B cell (primary cell): Measurements from ENCODE around the gene FGFRL1. TPM values are rescaled to one million over a fixed set of nuclear protein-coding genes. Genes with fewer than 3 reads are reported as not detected.

Source experiments
- ATAC-seq: fragments of 200-7000 bp; cut with Tn5 transposase; one replicate; pipeline ENCODE4 v1.10.0; 2021; ENCODE audit warnings: low read depth, mild to moderate bottlenecking, moderate number of reproducible peaks, moderate library complexity
- CTCF ChIA-PET: fragments of 350-600 bp; sonication (Branson Sonifier 250); formaldehyde crosslinking; loops from one replicate; lab custom pipeline; 2021; ENCODE audit warnings: antibody characterized with exemption, inconsistent platforms; lab: Charles Lee
- POLR2A ChIA-PET: fragments of 350-600 bp; sonication (Branson Sonifier 250); formaldehyde crosslinking; loops from one replicate; lab custom pipeline; 2021; ENCODE audit warnings: antibody characterized with exemption; lab: Charles Lee
- DNase-seq: peaks from one replicate; pipeline ENCODE4 v3.0.0; 2013
- H2AFZ ChIP-seq: 2 replicates; pipeline ENCODE4 v1.6.1; 2012; ENCODE audit warnings: mild to moderate bottlenecking, low read depth, low read length; ENCODE audit not compliant: insufficient read depth, poor library complexity, severe bottlenecking
- H3K27ac ChIP-seq, 2 donors: 1 replicate in 1 of 2; 2 replicates in 1 of 2; pipeline ENCODE4 v1.5.1; 2012 to 2013; ENCODE audit warnings: low read length in 2 of 2, mild to moderate bottlenecking in 2 of 2, moderate library complexity in 1 of 2
- H3K27me3 ChIP-seq, 4 experiments: fragments of 200-600 bp in 1 of 4; sonication (generic) in 1 of 4; replicated peaks in 1 of 4; 1 replicate in 2 of 4; 2 replicates in 2 of 4; pipeline versions ENCODE4 v1.6.1 to v1.7.0; 2013 to 2016; ENCODE audit warnings: low read length in 3 of 4, mild to moderate bottlenecking in 2 of 4, mixed read lengths in 1 of 4, moderate library complexity in 1 of 4; ENCODE audit not compliant: insufficient read depth in 4 of 4, control insufficient read depth in 3 of 4; ENCODE audit errors: control extremely low read depth in 1 of 4
- H3K36me3 ChIP-seq, 2 experiments: replicated peaks in 1 of 2; 1 replicate in 1 of 2; 2 replicates in 1 of 2; pipeline versions ENCODE4 v1.6.1 to v1.7.1; 2013; ENCODE audit warnings: low read length in 1 of 2; ENCODE audit not compliant: insufficient read depth in 2 of 2, control insufficient read depth in 1 of 2; ENCODE audit errors: control extremely low read depth in 1 of 2, extremely low read depth in 1 of 2
- H3K4me1 ChIP-seq, 2 donors: fragments of 200-600 bp in 1 of 2; sonication (generic) in 1 of 2; 1 replicate in 1 of 2; 2 replicates in 1 of 2; pipeline versions ENCODE4 v1.5.1 to v1.6.1; 2013 to 2017; ENCODE audit warnings: low read length in 2 of 2; ENCODE audit not compliant: control insufficient read depth in 2 of 2, insufficient read depth in 2 of 2
- H3K4me2 ChIP-seq: replicated peaks from 2 replicates; pipeline ENCODE3; 2012; ENCODE audit warnings: mild to moderate bottlenecking, low read depth, low read length; ENCODE audit not compliant: poor library complexity, severe bottlenecking
- H3K4me3 ChIP-seq, 5 experiments: fragments of 200-600 bp in 1 of 5; sonication (generic) in 1 of 5; 1 replicate in 3 of 5; 2 replicates in 2 of 5; pipeline versions ENCODE4 v1.5.1 to v1.7.0; 2011 to 2016; ENCODE audit warnings: low read length in 4 of 5, mild to moderate bottlenecking in 4 of 5, low read depth in 2 of 5, control low read depth in 1 of 5, moderate library complexity in 1 of 5; ENCODE audit not compliant: insufficient read depth in 1 of 5; ENCODE audit errors: control extremely low read depth in 1 of 5, extremely low read depth in 1 of 5
- H3K79me2 ChIP-seq: fragments of 200-600 bp; sonication (generic); one replicate; pipeline ENCODE4 v1.6.0; 2016; ENCODE audit warnings: low read length; ENCODE audit not compliant: control insufficient read depth, insufficient read depth
- H3K9ac ChIP-seq: fragments of 200-600 bp; sonication (generic); 2 replicates; pipeline ENCODE4 v1.6.1; 2017; ENCODE audit warnings: mild to moderate bottlenecking, low read length, moderate library complexity
- H3K9me3 ChIP-seq, 3 donors: one replicate each; pipeline versions ENCODE4 v1.6.1 to v1.7.1; 2013; ENCODE audit warnings: low read length in 2 of 3; ENCODE audit not compliant: control insufficient read depth in 2 of 3, insufficient read depth in 1 of 3; ENCODE audit errors: control extremely low read depth in 1 of 3
- H4K20me1 ChIP-seq: 2 replicates; pipeline ENCODE4 v1.6.0; 2012; ENCODE audit warnings: mild to moderate bottlenecking, low read length; ENCODE audit not compliant: insufficient read depth, control insufficient read depth, poor library complexity, severe bottlenecking
- H3K27ac Mint-ChIP-seq: one replicate; pipeline ENCODE4 v1.8.0; 2021; ENCODE audit warnings: mixed read lengths
- H3K27me3 Mint-ChIP-seq: one replicate; pipeline ENCODE4 v1.8.0; 2021; ENCODE audit warnings: mixed read lengths
- H3K4me1 Mint-ChIP-seq: one replicate; pipeline ENCODE4 v1.8.0; 2021; ENCODE audit warnings: mixed read lengths
- H3K4me3 Mint-ChIP-seq: one replicate; pipeline ENCODE4 v1.8.0; 2021; ENCODE audit warnings: mixed read lengths
- H3K9me3 Mint-ChIP-seq: one replicate; pipeline ENCODE4 v1.8.0; 2022; ENCODE audit warnings: mixed read lengths; ENCODE audit not compliant: insufficient read depth
- EZH2 ChIP-seq: IDR thresholded peaks from 2 replicates; pipeline ENCODE4 v1.6.1; 2012; ENCODE audit warnings: borderline replicate concordance, low read depth, mild to moderate bottlenecking, moderate library complexity, low read length; ENCODE audit not compliant: insufficient read depth, poor library complexity, severe bottlenecking
- whole genome bisulfite sequencing: methylation state at CpG from one replicate; pipeline ENCODE4 v1.1.5; 2013; ENCODE audit warnings: missing lambda C conversion rate; ENCODE audit not compliant: insufficient coverage; 5-methylcytosine and 5-hydroxymethylcytosine counted together
- intact Hi-C: fragments of 100-400 bp; cut with micrococcal nuclease; formaldehyde crosslinking; loops from one replicate; pipeline ENCODE4 v1.10.0; 2022
- polyA plus RNA-seq: library from polyadenylated mRNA; depleted of rRNA; stranded (reverse); fragments of >200 nt; gene quantifications from 2 replicates; pipeline ENCODE4 v1.2.3, GENCODE V29; 2012
- total RNA-seq, 2 donors: library from RNA; stranded (reverse); fragments of 120-200 nt in 1 of 2; gene quantifications; 1 replicate in 1 of 2; 2 replicates in 1 of 2; pipeline versions ENCODE4 v1.2.3 to v1.2.4, GENCODE V29; 2013 to 2022
- TF ChIP-seq, protein P1 (sequence below): fragments of 200-600 bp; IDR thresholded peaks from one replicate; pipeline ENCODE4 v1.8.0; 2022; ENCODE audit warnings: antibody characterized with exemption, mild to moderate bottlenecking

The FGFRL1 gene
- total and polyA plus RNA-seq, 2 donors (not counting 1 experiment from before 2014, with no cell fraction given) = 24.1 to 28.9 TPM

DNA sequence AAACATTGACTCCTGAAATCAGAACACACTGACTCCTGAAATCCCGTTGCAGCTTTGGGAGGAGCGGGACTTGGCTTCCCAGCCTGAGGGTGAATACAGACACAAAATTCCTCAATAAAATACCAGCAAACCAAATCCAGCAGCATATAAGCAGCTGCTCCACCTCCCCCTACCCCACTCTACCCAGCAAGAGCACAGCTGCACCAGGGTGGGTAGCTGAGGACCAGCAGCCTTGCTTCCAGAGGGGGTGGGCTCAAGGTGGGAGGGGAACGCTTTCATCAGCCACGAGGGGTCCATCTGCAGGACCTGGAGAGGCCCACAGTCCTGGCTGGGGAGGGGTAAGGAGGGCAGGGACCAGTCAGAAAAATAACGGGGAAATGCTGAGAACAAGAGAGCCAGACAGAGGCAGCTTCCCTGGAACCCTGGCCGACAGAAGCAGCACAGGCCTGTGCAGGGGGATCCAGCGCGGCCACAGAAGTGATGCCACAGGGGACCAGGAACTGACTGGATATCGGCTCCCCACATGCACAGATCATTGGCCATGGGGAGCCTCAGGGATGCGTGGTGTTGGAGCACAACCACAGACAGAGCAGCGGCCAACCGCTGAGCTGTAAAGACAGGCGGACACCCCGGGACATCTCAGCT, 49.8 kb downstream of the FGFRL1 start:
- intact Hi-C loops = no loop called here
- 86% methylated on average over 13 of the region's 14 CpGs for WGBS
- no peak for TF ChIP-seq EZH2
- TF ChIP-seq, protein P1, sequence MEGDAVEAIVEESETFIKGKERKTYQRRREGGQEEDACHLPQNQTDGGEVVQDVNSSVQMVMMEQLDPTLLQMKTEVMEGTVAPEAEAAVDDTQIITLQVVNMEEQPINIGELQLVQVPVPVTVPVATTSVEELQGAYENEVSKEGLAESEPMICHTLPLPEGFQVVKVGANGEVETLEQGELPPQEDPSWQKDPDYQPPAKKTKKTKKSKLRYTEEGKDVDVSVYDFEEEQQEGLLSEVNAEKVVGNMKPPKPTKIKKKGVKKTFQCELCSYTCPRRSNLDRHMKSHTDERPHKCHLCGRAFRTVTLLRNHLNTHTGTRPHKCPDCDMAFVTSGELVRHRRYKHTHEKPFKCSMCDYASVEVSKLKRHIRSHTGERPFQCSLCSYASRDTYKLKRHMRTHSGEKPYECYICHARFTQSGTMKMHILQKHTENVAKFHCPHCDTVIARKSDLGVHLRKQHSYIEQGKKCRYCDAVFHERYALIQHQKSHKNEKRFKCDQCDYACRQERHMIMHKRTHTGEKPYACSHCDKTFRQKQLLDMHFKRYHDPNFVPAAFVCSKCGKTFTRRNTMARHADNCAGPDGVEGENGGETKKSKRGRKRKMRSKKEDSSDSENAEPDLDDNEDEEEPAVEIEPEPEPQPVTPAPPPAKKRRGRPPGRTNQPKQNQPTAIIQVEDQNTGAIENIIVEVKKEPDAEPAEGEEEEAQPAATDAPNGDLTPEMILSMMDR = no peak

DNA sequence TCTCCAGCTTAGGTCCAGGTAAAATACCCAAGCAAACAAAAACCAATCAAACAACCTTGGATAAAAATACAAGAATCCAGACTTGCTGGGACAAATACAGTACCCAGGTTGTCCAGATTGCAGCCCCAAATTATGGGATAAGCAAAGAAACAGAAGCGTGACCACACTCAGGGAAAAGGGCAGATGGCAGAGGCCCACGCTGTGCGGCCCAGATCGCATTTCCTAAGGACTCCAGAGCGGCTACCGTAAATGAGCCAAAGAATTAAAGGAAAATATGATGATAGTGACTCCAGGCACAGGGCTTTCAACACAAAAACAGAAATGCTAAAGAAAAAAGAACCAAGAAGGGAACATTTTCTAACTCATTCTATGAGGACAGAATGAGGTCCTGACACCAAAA, 50.3 kb downstream of the FGFRL1 start:
- ChIA-PET CTCF (no interaction called here), POLR2A (no interaction called here)
- H3K9me3 ChIP-seq = peaks cover 0 to 13% (median 0%) of the 10 kb centered on the region in 3 donors
- Mint-ChIP-seq H3K27ac (no peak overlapping the region), H3K9me3 (no peaks in the 10 kb centered on the region), H3K4me1 (no peaks in the 10 kb centered on the region), H3K4me3 (no peak overlapping the region), H3K27me3 (peaks cover 35% of the 10 kb centered on the region)
- no peak overlapping the region for H3K27ac ChIP-seq
- H3K4me2 ChIP-seq = no peak overlapping the region
- no peaks in the 10 kb centered on the region for H3K79me2 ChIP-seq
- DNase-seq (no peak), ATAC-seq (no peak)
- peaks cover 0 to 32% (median 4%) of the 10 kb centered on the region in 4 experiments for H3K27me3 ChIP-seq
- peaks cover 0 to under 1% of the 10 kb centered on the region in 2 donors for H3K4me1 ChIP-seq
- WGBS = 96% methylated on average over 6 of the region's 6 CpGs
- intact Hi-C loops = no loop called here
- H2AFZ ChIP-seq = no peak overlapping the region
- H3K36me3 ChIP-seq = no peaks in the 10 kb centered on the region
- no peaks in the 10 kb centered on the region for H4K20me1 ChIP-seq
- no peak overlapping the region for H3K4me3 ChIP-seq
- TF ChIP-seq EZH2 = no peak
- TF ChIP-seq, protein P1 = no peak
- H3K9ac ChIP-seq = no peak overlapping the region

More for the DNA sequence above, 49.8 kb downstream of the FGFRL1 start:
- H3K79me2 ChIP-seq = no peaks in the 10 kb centered on the region
- H3K9ac ChIP-seq = no peak overlapping the region
- H3K9me3 ChIP-seq = peaks cover 0 to 13% (median 0%) of the 10 kb centered on the region in 3 donors
- H3K4me2 ChIP-seq = no peak overlapping the region
- H3K4me1 ChIP-seq = peaks cover 6 to 7% of the 10 kb centered on the region in 2 donors
- ATAC-seq = no peak
- no peak overlapping the region for H2AFZ ChIP-seq
- no peak overlapping the region for H3K27ac ChIP-seq
- no peaks in the 10 kb centered on the region for H3K9me3 Mint-ChIP-seq
- no peaks in the 10 kb centered on the region for H3K36me3 ChIP-seq
- H4K20me1 ChIP-seq = no peaks in the 10 kb centered on the region
- peaks cover 35% of the 10 kb centered on the region for H3K27me3 Mint-ChIP-seq
- no peak for DNase-seq
- peaks cover 2% of the 10 kb centered on the region for H3K4me1 Mint-ChIP-seq
- POLR2A ChIA-PET = no interaction called here
- H3K27ac Mint-ChIP-seq = no peak overlapping the region
- H3K27me3 ChIP-seq = peaks cover 0 to 32% (median 3%) of the 10 kb centered on the region in 4 experiments
- H3K4me3 Mint-ChIP-seq = no peak overlapping the region
- H3K4me3 ChIP-seq = no peak overlapping the region
- CTCF ChIA-PET = no interaction called here
